IPS-20b (cell line): ENCODE results near the gene ZSCAN9.

Source experiments
- H3K27ac ChIP-seq: one replicate; pipeline ENCODE4 v1.5.1; 2013; ENCODE audit warnings: low read length
- H3K27me3 ChIP-seq: 2 replicates; pipeline ENCODE4 v1.6.1; 2013; ENCODE audit warnings: mild to moderate bottlenecking, low read length, inconsistent platforms; ENCODE audit not compliant: insufficient read depth
- H3K36me3 ChIP-seq: 2 replicates; pipeline ENCODE4 v1.6.1; 2013; ENCODE audit warnings: low read depth, mild to moderate bottlenecking, inconsistent platforms, low read length, moderate library complexity; ENCODE audit not compliant: insufficient read depth
- H3K4me1 ChIP-seq: 2 replicates; pipeline ENCODE4 v1.6.1; 2013; ENCODE audit warnings: mild to moderate bottlenecking, control low read depth, inconsistent platforms, low read length, moderate library complexity; ENCODE audit not compliant: insufficient read depth
- H3K4me3 ChIP-seq: 2 replicates; pipeline ENCODE4 v1.5.1; 2013; ENCODE audit warnings: mild to moderate bottlenecking, low read length, inconsistent platforms
- H3K9ac ChIP-seq: 2 replicates; pipeline ENCODE4 v1.6.1; 2013; ENCODE audit warnings: low read depth, mild to moderate bottlenecking, inconsistent platforms, low read length, moderate library complexity
- H3K9me3 ChIP-seq: 2 replicates; pipeline ENCODE4 v1.6.1; 2013; ENCODE audit warnings: mild to moderate bottlenecking, low read depth, low read length, inconsistent platforms; ENCODE audit not compliant: insufficient read depth

Gene ZSCAN9

DNA sequence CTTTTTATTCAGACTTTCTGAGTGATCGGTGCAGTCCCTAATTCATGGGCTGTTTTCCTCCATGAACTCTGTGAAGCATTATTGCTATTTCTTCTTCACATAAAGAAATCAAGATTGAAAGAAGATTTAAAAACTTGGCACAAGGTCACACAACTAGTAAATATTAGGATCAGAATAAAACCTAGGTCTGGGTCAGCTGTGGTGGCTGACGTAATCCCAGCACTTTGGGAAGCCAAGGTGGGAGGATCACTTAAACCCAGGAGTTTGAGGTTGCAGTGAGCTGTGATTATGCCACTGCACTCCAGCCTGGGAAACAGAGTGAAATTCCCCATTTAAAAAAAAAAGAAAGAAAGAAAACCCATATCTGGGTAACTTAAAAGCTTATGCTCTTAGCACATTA is 1.4 kb downstream of the ZSCAN9 start:
- peaks cover 33% of the 10 kb centered on the region for H3K27me3 ChIP-seq
- peak overlapping the region; percentile 96 for H3K4me3 ChIP-seq
- no peak overlapping the region for H3K27ac ChIP-seq
- peak overlapping the region; percentile 88; the same call in 1 of the 2 replicates for H3K9ac ChIP-seq
- no peaks in the 10 kb centered on the region for H3K4me1 ChIP-seq
- H3K9me3 ChIP-seq, result no peaks in the 10 kb centered on the region
- peaks cover 45% of the 10 kb centered on the region for H3K36me3 ChIP-seq

DNA sequence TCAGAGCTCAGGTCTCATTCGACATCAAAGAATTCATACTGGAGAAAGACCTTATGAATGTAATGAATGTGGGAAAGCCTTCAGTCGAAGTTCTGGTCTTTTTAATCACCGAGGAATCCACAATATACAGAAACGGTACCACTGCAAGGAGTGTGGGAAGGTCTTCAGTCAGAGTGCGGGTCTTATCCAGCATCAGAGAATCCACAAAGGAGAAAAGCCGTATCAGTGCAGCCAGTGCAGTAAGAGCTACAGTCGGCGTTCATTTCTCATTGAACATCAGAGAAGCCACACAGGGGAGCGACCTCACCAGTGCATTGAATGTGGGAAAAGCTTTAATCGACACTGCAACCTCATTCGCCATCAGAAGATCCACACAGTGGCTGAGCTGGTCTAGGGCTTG is 7.7 kb downstream of the ZSCAN9 start:
- no peak overlapping the region for H3K4me3 ChIP-seq
- H3K27me3 ChIP-seq, result no peaks in the 10 kb centered on the region
- H3K9ac ChIP-seq, result no peak overlapping the region
- no peaks in the 10 kb centered on the region for H3K4me1 ChIP-seq
- H3K9me3 ChIP-seq, result no peaks in the 10 kb centered on the region
- H3K36me3 ChIP-seq, result peaks cover 74% of the 10 kb centered on the region
- H3K27ac ChIP-seq, result no peak overlapping the region

GRCh38 chr6:28235912-28236452 is 10.9 kb downstream of the ZSCAN9 start:
- H3K9ac ChIP-seq, result no peak overlapping the region
- H3K27me3 ChIP-seq, result no peaks in the 10 kb centered on the region
- no peaks in the 10 kb centered on the region for H3K4me1 ChIP-seq
- no peak overlapping the region for H3K4me3 ChIP-seq
- peaks cover 44% of the 10 kb centered on the region for H3K36me3 ChIP-seq
- H3K9me3 ChIP-seq, result no peaks in the 10 kb centered on the region
- no peak overlapping the region for H3K27ac ChIP-seq

- Histone ChIP-seq H3K27ac (no peak overlapping the region), H3K4me3 (no peak overlapping the region), H3K9me3 (no peaks in the 10 kb centered on the region), H3K36me3 (peaks cover 15% of the 10 kb centered on the region), H3K9ac (no peak overlapping the region), H3K4me1 (no peaks in the 10 kb centered on the region), H3K27me3 (no peaks in the 10 kb centered on the region)
Measured at GRCh38 chr6:28239636-28240035, 14.6 kb downstream of the ZSCAN9 start.

GRCh38 chr6:28240471-28240870 is 15.4 kb downstream of the ZSCAN9 start:
- no peaks in the 10 kb centered on the region for H3K9me3 ChIP-seq
- H3K27ac ChIP-seq, result no peak overlapping the region
- no peaks in the 10 kb centered on the region for H3K27me3 ChIP-seq
- H3K36me3 ChIP-seq, result peaks cover 16% of the 10 kb centered on the region; the same call in 1 of the 2 replicates
- no peaks in the 10 kb centered on the region for H3K4me1 ChIP-seq
- H3K4me3 ChIP-seq, result no peak overlapping the region
- no peak overlapping the region for H3K9ac ChIP-seq

DNA sequence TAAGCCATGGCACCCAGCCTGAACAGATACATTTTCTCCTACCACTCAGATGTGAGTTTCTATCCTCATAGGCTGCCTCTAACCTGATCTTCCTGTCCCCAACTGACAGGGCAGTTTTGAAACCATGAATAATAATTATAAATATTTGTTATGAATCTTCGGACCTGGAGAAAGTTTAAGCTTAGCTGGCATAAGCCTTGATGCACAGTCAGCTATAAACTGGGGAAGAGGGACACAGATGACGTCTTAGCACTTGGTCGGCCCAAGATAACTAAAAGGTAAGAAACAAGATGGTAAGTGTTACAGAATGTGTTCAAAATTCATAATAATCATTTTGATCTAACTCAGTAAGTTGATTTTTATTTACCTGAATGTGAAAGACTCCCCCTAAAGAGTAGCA is 18.9 kb downstream of the ZSCAN9 start:
- peaks cover 45% of the 10 kb centered on the region for H3K36me3 ChIP-seq
- no peak overlapping the region for H3K4me3 ChIP-seq
- H3K27me3 ChIP-seq, result no peaks in the 10 kb centered on the region
- no peaks in the 10 kb centered on the region for H3K9me3 ChIP-seq
- H3K27ac ChIP-seq, result no peak overlapping the region
- H3K4me1 ChIP-seq, result no peaks in the 10 kb centered on the region
- no peak overlapping the region for H3K9ac ChIP-seq

- no peaks in the 10 kb centered on the region for H3K9me3 ChIP-seq
- H3K4me3 ChIP-seq, result no peak overlapping the region
- no peak overlapping the region for H3K9ac ChIP-seq
- peaks cover 52% of the 10 kb centered on the region for H3K36me3 ChIP-seq
- no peaks in the 10 kb centered on the region for H3K4me1 ChIP-seq
- no peak overlapping the region for H3K27ac ChIP-seq
- no peaks in the 10 kb centered on the region for H3K27me3 ChIP-seq
Measured at GRCh38 chr6:28245206-28245941, 20.3 kb downstream of the ZSCAN9 start.

GRCh38 chr6:28248916-28249315 is 23.8 kb downstream of the ZSCAN9 start:
- no peak overlapping the region for H3K4me3 ChIP-seq
- no peaks in the 10 kb centered on the region for H3K27me3 ChIP-seq
- H3K4me1 ChIP-seq, result no peaks in the 10 kb centered on the region
- no peak overlapping the region for H3K9ac ChIP-seq
- H3K27ac ChIP-seq, result no peak overlapping the region
- peaks cover 52% of the 10 kb centered on the region for H3K36me3 ChIP-seq
- H3K9me3 ChIP-seq, result no peaks in the 10 kb centered on the region

DNA sequence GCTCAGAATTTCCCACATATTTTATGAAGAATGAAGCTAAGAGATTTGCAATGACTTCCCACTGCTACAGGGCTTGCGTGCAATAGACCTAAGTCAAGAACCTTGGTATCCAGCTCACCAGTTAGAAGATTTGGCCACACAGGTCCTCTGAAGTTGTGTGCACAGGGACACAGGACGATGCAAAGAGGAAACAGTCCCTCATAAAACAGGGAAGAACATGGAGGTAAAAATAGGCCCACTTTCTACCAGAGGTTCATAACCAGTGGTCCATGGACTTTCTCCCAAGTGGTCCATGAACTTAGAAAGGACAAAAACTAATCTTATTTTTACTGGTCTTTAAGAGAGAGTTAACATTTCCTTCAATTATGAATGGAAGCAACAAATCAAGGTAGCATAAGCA is 25.7 kb downstream of the ZSCAN9 start:
- no peaks in the 10 kb centered on the region for H3K4me1 ChIP-seq
- no peaks in the 10 kb centered on the region for H3K27me3 ChIP-seq
- no peak overlapping the region for H3K27ac ChIP-seq
- H3K9ac ChIP-seq, result peak overlapping the region; percentile 89; the same call in 1 of the 2 replicates
- peak overlapping the region; percentile 94 for H3K4me3 ChIP-seq
- H3K9me3 ChIP-seq, result no peaks in the 10 kb centered on the region
- peaks cover 34% of the 10 kb centered on the region for H3K36me3 ChIP-seq

GRCh38 chr6:28251661-28252008 is 26.6 kb downstream of the ZSCAN9 start:
- no peak overlapping the region for H3K27ac ChIP-seq
- H3K36me3 ChIP-seq, result peaks cover 25% of the 10 kb centered on the region
- H3K9me3 ChIP-seq, result no peaks in the 10 kb centered on the region
- peak overlapping the region; percentile 94 for H3K4me3 ChIP-seq
- no peaks in the 10 kb centered on the region for H3K27me3 ChIP-seq
- H3K9ac ChIP-seq, result peak overlapping the region; percentile 89; the same call in 1 of the 2 replicates
- H3K4me1 ChIP-seq, result no peaks in the 10 kb centered on the region

DNA sequence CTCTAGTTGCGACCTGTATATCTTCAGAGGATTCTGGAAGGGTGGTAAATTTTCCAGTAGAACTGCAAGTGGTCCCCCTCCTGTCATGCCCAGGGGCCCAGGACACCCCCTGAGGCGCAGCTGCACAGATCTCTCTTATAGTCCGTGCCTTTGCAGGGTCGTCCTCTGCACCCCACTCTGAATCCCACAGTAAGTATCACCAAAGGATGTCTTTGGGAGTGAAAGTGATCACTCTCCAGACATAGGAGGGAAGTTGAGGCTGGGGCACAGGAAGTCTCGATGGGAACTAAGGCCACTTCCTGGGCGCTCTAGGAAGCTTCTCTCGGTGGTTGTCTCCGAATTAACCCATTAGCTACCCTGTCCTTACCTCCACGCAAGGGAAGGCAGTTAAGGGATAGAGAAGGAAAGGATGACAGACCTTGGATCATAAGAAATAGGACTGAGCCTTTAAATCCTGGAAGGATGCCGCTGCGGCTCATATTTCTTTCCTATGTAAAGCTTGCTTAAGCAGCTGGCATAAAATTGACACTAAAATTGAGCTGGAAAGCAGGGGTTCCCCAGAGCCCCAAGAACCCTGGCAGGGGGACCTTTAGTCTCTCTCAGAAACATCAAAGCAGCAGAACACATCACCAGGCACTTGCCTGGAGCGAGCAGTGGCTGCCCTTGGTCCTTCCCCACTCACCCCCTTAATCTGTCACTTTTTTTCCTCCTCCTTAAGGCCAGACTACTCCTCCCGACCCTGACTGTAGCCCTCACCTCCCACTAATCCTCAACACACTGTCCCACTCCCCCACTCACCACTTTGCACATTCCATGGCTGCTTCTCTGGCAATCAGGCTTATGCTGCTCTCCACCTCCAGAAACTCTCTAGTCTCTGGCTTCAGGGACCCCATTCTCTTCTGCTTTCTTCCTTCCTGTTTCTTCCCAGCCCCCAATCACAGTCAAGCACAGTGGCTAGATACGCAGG is 27.2 kb downstream of the ZSCAN9 start, which contains the start of gene ZKSCAN4:
ZKSCAN4 (minus strand) TSS at position 261 of the 967 bp plus-strand sequence. CDS start 289 bp downstream, outside the sequence.
- Histone ChIP-seq H3K27ac (no peak within 1 kb of the TSS), H3K27me3 (no peaks in the 10 kb centered on the region), H3K4me1 (no peaks in the 10 kb centered on the region), H3K4me3 (peak within 1 kb of the TSS; percentile 94), H3K9ac (peak within 1 kb of the TSS; percentile 89; the same call in 1 of the 2 replicates), H3K36me3 (peaks cover 19% of the 10 kb centered on the region), H3K9me3 (no peaks in the 10 kb centered on the region)
